ENCODE results near the gene SLC7A5. TPM values are rescaled to one million over a fixed set of nuclear protein-coding genes. Genes with fewer than 3 reads are reported as not detected.

Gene SLC7A5
- total and polyA plus RNA-seq, 2 of the 13 experiments (the other 11 are each of a cell fraction or from before 2014, with no cell fraction given): 79.6 to 155 TPM

DNA sequence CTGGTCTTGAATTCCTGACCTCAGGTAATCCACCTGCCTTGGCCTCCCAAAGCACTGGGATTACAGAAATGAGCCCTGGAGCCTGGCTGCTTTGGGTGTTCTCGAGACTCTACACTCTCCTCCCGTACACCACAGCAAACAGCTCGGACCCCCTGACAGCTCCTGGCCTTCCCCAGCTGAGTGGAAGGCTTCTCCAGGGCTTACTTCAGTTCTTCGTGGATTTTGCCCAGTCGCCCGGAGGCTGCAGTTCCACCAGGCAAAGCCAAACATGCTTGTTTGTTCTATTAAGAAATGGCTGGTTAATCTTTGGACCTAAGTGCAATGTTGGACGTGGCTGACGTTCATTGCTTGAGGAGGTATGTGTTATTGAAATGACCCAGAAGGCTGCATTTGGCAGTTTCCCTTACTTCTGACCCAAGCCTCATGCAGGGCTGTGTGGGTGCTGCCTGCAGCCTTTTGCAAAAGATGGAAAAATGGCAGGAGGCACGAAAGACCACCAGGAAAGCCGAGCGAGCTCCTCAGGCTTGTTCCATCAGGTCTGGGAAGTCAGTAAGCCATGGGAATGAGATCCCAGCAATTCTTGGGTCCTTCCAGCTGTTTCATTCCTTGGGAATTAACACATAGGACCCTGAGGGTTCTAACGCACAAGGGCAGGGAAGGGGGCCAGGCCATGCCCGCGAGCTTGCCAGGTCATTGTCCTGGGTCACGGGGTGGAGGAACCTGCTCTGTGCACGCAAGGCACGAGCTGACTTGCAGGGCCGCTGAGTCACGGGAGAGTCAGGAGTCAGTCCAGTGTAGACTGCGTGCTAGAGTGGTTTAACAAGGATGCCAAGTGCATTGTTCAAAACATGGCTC, 79.6 kb downstream of the SLC7A5 start (continued):
- no peak for TF ChIP-seq PRDM4 (CRISPR knock-in tag; IDR thresholded peaks at IDR 0.05; ENCODE audit: borderline replicate concordance)
- no peak for TF ChIP-seq GMEB1 (CRISPR knock-in tag; IDR thresholded peaks at IDR 0.05; ENCODE audit: borderline replicate concordance)
- TF ChIP-seq, protein P1, sequence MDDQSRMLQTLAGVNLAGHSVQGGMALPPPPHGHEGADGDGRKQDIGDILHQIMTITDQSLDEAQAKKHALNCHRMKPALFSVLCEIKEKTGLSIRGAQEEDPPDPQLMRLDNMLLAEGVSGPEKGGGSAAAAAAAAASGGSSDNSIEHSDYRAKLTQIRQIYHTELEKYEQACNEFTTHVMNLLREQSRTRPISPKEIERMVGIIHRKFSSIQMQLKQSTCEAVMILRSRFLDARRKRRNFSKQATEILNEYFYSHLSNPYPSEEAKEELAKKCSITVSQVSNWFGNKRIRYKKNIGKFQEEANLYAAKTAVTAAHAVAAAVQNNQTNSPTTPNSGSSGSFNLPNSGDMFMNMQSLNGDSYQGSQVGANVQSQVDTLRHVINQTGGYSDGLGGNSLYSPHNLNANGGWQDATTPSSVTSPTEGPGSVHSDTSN (CRISPR knock-in tag; IDR thresholded peaks at IDR 0.05; ENCODE audit: borderline replicate concordance): no peak
- TF ChIP-seq, protein P2, sequence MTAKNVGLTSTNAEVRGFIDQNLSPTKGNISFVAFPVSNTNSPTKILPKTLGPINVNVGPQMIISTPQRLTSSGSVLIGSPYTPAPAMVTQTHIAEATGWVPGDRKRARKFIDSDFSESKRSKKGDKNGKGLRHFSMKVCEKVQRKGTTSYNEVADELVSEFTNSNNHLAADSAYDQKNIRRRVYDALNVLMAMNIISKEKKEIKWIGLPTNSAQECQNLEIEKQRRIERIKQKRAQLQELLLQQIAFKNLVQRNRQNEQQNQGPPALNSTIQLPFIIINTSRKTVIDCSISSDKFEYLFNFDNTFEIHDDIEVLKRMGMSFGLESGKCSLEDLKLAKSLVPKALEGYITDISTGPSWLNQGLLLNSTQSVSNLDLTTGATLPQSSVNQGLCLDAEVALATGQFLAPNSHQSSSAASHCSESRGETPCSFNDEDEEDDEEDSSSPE (CRISPR knock-in tag; IDR thresholded peaks at IDR 0.05): peak; percentile 69
- 0 out of 2 replicates have a peak, but pooled peaks have one; percentile 40 for TF ChIP-seq MEF2D (CRISPR knock-in tag; IDR thresholded peaks at IDR 0.05)
- TF ChIP-seq PCBP1 (IDR thresholded peaks at IDR 0.05; ENCODE audit: borderline replicate concordance, low read depth, low read length): no peak
- peak; percentile 89 for TF ChIP-seq ZNF24 (IDR thresholded peaks at IDR 0.05)
- TF ChIP-seq NFRKB (IDR thresholded peaks at IDR 0.05): no peak
- TF ChIP-seq ZNF260 (CRISPR knock-in tag; IDR thresholded peaks at IDR 0.05; ENCODE audit: borderline replicate concordance, low read depth): no peak
- TF ChIP-seq CREB1 (IDR thresholded peaks at IDR 0.05): no peak
- peak; percentile 71; the same call in 1 of the 2 replicates for TF ChIP-seq CREB1 (CRISPR knock-in tag; IDR thresholded peaks at IDR 0.05)
- TF ChIP-seq, protein P3, sequence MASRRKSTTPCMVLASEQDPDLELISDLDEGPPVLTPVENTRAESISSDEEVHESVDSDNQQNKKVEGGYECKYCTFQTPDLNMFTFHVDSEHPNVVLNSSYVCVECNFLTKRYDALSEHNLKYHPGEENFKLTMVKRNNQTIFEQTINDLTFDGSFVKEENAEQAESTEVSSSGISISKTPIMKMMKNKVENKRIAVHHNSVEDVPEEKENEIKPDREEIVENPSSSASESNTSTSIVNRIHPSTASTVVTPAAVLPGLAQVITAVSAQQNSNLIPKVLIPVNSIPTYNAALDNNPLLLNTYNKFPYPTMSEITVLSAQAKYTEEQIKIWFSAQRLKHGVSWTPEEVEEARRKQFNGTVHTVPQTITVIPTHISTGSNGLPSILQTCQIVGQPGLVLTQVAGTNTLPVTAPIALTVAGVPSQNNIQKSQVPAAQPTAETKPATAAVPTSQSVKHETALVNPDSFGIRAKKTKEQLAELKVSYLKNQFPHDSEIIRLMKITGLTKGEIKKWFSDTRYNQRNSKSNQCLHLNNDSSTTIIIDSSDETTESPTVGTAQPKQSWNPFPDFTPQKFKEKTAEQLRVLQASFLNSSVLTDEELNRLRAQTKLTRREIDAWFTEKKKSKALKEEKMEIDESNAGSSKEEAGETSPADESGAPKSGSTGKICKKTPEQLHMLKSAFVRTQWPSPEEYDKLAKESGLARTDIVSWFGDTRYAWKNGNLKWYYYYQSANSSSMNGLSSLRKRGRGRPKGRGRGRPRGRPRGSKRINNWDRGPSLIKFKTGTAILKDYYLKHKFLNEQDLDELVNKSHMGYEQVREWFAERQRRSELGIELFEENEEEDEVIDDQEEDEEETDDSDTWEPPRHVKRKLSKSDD (CRISPR knock-in tag; IDR thresholded peaks at IDR 0.05; ENCODE audit: low read depth): peak; percentile 71; the same call in 1 of the 2 replicates
- no peak; the same call in 1 of the 2 replicates for TF ChIP-seq ARHGAP35 (CRISPR knock-in tag; IDR thresholded peaks at IDR 0.05; ENCODE audit: borderline replicate concordance)
- TF ChIP-seq SMAD9 (CRISPR knock-in tag; IDR thresholded peaks at IDR 0.05): peak; percentile 75; the same call in 1 of the 2 replicates
- no peak for TF ChIP-seq ZNF382 (CRISPR knock-in tag; IDR thresholded peaks at IDR 0.05; ENCODE audit: borderline replicate concordance)
- TF ChIP-seq DPF2 (CRISPR knock-in tag; IDR thresholded peaks at IDR 0.05; ENCODE audit: borderline replicate concordance, low read depth): peak; percentile 95
- TF ChIP-seq ZNF362 (CRISPR knock-in tag; IDR thresholded peaks at IDR 0.05; ENCODE audit: borderline replicate concordance): peak; percentile 49; the same call in 1 of the 2 replicates
